GM18870 (cell line): ENCODE data around the gene SENP7.

ENCODE experiments used
- ATAC-seq: cut with Tn5 transposase; IDR thresholded peaks from one replicate; pipeline ENCODE4 v1.9.1; 2021; ENCODE audit warnings: moderate library complexity; ENCODE audit not compliant: unreplicated experiment

Gene SENP7

DNA sequence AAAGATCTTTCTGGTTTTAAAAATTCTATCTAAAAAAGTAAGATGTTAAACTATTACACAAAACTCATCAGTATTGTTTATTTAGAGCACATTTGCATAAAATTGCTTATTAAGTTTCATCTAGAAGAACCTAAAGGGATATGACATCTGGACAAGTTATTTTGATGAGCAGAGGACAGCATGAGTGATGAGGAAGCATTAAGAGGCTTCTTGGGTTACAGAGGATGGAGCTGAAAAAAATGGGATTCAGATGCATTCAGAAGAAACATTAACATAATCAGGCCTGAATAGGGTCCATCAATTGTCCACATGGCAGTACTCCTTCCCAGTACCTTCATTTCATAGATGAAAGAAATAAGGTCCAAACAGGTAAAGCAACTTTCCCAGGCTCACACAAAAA lies 234.3 kb downstream of the SENP7 start:
- ATAC-seq, result no peak
